GM19455 (cell line): Measurements from ENCODE around the gene TMEM221.

Experiments used
- ATAC-seq: cut with Tn5 transposase; IDR thresholded peaks from one replicate; pipeline ENCODE4 v1.9.1; 2021; ENCODE audit not compliant: unreplicated experiment

TMEM221 gene

GRCh38 chr19:17473041-17473440, 24.6 kb upstream of the TMEM221 start:
- ATAC-seq = no peak

DNA sequence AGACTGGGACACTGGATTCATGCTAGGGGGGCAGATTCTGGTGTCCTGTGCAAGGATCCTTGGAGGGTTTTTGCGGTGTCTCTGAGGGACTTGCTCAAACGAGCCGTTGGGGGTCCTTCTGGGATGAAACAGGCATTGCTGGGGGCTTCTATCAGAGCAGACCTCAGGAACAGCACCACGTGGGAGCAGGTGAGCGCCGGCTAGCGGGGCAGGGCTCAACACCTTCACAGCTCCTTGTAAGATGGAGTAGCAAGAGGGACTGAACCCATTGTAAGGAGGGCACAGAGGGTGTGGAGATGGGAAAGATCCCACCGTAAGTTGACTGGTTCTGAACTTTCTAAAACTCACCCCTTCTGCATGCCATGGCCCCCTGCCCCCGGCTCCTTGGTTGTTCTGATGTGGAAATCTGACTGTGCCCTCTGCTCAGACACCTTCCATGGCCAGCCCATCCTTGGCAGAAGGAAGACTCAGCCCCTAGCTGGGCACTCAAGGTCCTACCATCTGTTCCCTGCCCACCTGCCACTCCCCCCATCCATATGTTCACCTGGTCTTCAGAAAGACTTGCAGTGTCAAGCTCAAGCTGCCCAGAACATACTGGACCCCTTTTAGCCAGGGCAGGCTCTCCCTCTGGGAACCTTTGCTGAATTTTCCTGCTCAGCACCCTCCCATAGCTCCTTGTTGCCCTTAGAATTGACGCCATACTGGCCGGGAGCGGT, 23.1 kb upstream of the TMEM221 start:
- no peak for ATAC-seq

GRCh38 chr19:17470068-17470841, 21.8 kb upstream of the TMEM221 start, which contains the start of gene SLC27A1:
TSS of gene SLC27A1 (plus strand) at chr19:17470524. CDS start at chr19:17470541, 17 bp downstream.
- ATAC-seq = peak; percentile 81

GRCh38 chr19:17469481-17470067, 21.1 kb upstream of the TMEM221 start:
- ATAC-seq = peak; percentile 49

GRCh38 chr19:17469092-17469480, 20.6 kb upstream of the TMEM221 start:
- no peak for ATAC-seq

DNA sequence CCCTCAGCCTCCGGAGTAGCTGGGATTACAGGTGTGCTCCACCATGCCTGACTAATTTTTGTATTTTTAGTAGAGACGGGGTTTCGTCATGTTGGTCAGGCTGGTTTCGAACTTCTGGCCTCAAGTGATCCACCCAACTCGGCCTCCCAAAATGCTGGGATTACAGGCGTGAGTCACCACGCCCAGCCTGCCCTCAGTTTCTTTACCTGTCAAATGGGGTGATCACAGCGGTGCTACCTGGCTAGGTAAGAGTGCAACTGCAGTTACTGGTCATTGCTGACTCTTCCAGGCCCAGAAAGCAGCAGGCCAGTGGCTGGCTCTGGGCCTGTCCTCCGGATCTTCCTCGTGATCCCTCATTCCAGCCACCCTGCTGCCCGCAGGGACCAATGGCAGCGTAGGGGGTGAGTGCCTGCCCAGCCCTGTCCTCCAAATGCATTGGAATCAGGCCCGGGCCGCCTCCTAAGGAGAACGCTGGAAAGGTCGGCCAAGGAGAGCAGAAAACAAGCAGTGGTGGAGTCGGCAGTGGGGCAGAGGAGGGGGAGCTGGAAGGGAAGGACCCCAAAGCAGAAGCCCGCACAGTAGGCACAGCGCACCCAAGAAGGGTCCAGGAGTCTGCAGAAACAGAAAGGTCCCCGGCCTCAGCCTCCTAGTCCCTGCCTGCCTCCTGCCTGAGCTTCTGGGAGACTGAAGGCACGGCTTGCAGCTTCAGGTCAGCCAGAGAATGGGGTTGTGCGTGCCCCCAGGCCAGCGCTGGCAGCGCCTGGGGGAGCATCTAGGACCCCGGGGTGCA, 20.0 kb upstream of the TMEM221 start:
- no peak for ATAC-seq

- no peak for ATAC-seq
These were observed 19.2 kb upstream of the TMEM221 start for GRCh38 chr19:17467471-17468301.

- no peak for ATAC-seq
These were observed 18.0 kb upstream of the TMEM221 start for GRCh38 chr19:17466487-17466850.

DNA sequence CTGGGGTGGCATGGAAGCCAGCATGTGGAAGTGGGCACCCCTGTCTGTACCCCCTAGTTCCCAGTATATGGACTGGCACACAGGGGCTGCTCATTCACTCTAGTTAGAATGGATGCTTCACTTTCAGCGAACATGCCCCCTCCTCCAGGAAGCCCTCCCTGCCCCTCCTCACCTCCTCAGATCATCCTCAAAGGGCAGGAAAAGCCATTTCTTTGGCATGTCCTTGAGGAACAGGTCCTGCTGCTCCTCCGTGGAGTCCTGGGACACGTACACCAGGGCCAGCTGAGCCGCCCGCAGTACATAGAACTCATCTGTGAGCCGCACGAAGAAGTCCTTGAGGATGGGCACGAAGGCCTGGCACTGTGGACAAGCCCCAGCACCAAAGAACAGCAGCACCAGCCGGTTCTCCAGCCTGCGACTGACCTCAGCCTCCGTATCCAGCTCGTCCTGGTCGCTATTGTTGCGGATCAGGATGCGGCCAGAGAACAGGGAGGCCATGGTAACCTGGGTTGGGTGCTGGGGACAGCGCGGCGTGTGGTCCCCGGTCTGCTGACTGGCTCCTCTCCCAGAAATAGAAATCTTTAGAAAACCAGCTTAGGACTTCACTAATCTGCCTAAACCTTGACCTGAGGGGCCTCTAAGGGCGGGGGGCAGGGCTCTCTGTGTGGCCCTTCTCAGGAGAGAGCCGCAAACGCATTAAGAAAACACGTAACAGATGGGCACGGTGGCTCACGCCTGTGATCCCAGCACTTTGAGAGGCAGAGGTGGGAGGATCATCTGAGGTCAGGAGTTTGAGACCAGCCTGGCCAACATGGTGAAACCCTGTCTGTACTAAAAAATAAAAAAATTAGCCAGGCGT, 12.1 kb upstream of the TMEM221 start, which contains the start of gene NXNL1:
NXNL1 (minus strand) TSS at position 555 of the 859 bp plus-strand sequence; CDS start at position 498, 57 bp downstream.
- no peak for ATAC-seq

DNA sequence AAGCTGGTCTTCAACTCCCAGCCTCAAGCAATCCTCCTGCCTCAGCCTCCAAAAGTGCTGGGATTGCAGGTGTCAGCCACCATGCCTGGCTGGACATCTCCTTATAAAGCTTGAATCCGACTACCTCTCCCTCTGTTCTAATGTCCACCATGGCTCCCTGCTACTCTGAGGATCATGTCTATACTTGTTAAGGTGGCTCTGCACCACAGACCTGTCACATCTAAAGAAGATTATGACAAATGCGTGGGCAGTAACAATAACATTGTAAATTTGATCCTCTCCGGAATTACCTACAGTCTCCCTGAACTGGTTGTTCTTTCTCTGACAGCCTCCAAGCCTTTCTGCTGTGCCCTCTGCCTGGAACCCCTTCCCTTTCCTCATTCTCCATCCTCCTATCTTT, 10.5 kb upstream of the TMEM221 start:
- ATAC-seq = no peak

GRCh38 chr19:17457616-17458015, 9.1 kb upstream of the TMEM221 start:
- no peak for ATAC-seq

DNA sequence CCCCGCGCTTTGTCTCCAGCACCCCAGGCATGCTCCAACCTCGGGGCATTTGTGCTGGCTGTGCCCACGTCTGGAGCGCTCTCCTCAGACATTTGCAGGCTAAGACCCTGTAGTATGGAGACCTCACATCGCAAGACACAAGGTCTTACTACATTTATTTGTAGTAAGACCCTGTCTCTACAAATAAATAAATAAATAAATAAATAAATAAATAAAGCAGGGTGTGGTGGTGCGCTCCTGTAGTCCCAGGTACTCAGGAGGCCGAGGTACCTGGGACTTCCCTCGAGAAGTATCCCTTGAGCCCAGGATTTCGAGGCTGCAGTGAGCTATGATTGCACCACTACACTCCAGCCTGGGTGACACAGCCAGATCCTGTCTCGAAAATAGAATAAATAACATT, 7.7 kb upstream of the TMEM221 start:
- ATAC-seq = no peak

DNA sequence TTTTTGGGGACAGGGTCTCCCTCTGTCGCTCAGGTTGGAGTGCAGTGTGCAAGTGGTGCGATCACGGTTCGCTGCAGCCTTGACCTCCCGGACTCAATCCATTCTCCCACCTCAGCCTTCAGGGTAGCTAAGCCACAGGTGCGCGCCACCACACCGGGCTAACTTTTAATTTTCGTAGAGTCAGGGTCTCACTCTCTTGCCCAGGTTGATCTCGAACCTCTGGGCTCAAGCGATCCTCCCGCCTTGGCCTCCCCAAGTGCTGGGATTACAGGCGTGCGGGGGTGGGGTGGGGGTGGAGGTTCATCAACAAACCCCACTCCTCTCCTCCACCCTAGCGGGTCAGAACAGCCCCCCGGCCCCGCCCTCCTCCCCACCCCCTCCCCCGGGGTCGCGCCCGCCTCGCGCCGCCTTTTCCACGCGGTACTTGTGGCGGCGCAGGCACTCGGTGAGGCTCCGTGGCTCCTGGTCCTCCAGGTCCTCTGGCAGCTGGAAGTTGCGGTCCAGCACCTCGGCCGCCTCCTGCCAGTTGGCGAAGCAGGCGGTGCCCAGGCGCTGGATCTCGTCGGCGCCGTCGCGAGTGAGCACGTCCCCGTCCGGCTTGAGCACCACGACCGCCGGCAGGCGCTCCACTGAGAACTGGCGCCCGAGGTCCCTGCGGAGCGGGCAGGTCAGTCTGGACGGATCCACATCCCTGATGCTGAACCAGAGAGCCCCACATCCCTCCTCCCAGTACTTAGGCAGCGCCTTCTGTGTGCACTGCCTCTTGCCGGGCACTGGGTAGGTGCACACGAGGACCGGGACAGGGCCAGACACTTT, 7.0 kb upstream of the TMEM221 start:
- ATAC-seq = no peak

DNA sequence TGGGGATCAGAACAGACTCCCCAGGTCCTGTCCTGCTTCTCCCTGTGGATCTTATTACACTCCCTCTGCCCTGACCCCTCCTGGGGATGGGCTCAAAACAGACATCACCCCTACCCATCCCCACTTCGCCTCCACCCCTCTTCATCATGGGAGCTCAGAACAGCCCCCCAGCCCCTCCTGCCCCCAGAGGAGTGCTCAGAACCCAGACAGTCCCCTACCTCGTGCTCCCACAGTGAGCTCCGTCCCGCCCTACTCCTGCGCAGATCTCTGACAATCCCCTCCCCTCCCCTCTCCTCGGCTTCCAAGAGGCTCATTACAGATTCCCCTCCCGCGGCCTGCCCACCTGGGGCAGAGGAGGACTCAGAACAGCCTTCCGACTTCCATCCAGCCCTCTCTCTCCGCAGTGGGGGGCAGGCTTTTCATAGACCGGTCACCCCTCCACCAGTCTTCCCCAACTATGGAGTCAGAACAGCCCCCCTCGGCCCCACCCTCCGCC, 6.2 kb upstream of the TMEM221 start:
- ATAC-seq = no peak

GRCh38 chr19:17451820-17452219, 3.4 kb upstream of the TMEM221 start:
- ATAC-seq = no peak

DNA sequence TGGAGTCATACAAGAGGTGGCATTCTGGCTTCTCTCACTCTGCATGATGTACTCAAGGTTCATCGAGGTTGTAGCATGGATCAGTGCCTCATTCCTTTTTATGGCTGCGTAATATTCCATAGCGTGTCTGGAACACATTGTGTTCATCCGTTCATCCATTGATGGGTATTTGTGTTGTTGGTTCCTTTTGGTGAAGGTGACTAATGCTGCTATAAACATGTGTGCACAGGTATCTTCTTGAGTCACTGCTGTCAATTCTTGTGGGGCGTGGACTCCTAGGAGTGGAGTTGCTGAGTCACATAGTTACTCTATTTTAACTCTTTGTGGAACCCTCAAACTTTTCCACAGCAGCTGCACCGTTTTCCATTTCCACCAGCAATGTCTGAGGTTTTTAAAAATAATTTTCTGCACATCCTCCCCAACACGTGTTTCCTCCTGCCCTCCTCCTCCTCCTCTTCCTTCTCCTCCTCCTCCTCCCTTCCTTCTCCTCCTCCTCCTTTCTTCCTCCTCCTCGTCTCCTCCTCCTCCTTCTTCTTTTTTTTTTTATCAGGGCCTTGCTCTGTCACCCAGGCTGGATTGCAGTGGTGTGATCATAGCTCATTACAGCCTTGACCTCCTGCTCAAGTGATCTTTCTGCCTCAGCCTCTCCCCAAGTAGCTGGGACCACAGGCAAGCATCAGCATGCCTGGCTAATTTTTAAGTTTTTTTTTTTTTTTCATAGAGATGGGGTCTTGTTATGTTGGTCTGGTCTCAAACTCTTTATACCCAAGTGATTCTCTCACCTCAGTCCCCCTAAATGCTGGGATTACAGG, 2.0 kb upstream of the TMEM221 start:
- no peak for ATAC-seq

DNA sequence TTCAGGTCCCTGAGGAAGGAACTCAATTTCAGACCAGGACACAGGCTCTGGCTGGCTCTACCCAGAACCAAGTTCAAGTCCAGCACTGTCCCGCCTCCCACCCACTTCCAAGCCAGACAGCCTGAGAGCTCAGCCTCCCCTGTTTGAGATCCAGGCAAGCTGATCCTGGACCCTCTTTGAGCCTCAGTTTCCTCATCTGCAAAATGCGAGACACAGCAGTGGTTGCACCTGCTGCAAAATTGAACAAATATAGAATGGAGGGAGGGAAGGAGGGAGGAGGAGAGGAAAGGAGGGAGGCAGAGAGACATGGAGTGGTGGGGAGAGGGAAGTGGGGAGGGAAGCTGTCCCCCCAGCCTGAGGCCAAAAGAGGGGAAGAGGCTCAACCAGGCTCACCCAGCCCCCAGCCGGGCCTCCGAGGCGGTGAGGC, 751 bp downstream of the TMEM221 start:
- ATAC-seq = no peak
